Muscle of leg (tissue), 11 donors: ENCODE measurements around the gene ZFP36L2. TPM values are rescaled to one million over a fixed set of nuclear protein-coding genes. Genes with fewer than 3 reads are reported as not detected.

Experiments
- DNase-seq: peaks from one replicate; pipeline ENCODE4 v3.0.0; 2013
- H3K27ac ChIP-seq: one replicate; pipeline ENCODE4 v1.5.1; 2013; ENCODE audit warnings: mild to moderate bottlenecking, low read length, control low read depth
- H3K27me3 ChIP-seq: one replicate; pipeline ENCODE4 v1.6.1; 2013; ENCODE audit warnings: low read length; ENCODE audit not compliant: control insufficient read depth, insufficient read depth
- H3K36me3 ChIP-seq: one replicate; pipeline ENCODE4 v1.6.1; 2013; ENCODE audit warnings: low read length; ENCODE audit not compliant: control insufficient read depth, insufficient read depth
- H3K4me1 ChIP-seq: one replicate; pipeline ENCODE4 v1.6.1; 2013; ENCODE audit warnings: low read length; ENCODE audit not compliant: control insufficient read depth, insufficient read depth
- H3K4me3 ChIP-seq: one replicate; pipeline ENCODE4 v1.5.1; 2013; ENCODE audit warnings: low read length, control low read depth
- H3K9me3 ChIP-seq: replicated peaks from 2 replicates; pipeline ENCODE4 v1.6.1; 2013; ENCODE audit warnings: low read depth, low read length; ENCODE audit not compliant: control insufficient read depth
- WGBS: methylation state at CpG from one replicate; pipeline ENCODE4 v1.1.5; 2013; ENCODE audit warnings: missing lambda C conversion rate; ENCODE audit not compliant: insufficient coverage; 5-methylcytosine and 5-hydroxymethylcytosine counted together
- polyA plus RNA-seq, 8 donors: library from polyadenylated mRNA; unstranded; fragments of 120-200 nt; gene quantifications; one replicate each; pipeline versions ENCODE4 v1.2.1 to v1.2.3, GENCODE V29; 2013; ENCODE audit warnings: inconsistent platforms in 1 of 8, low replicate concordance in 1 of 8; ENCODE audit not compliant: insufficient read length in 8 of 8, insufficient read depth in 1 of 8
- total RNA-seq: library from RNA; stranded (reverse); fragments of 120-200 nt; gene quantifications from one replicate; pipeline ENCODE4 v1.2.4, GENCODE V29; 2013

The ZFP36L2 gene
- total and polyA plus RNA-seq, 9 donors = 12.0 to 82.2 (median 66.7) TPM

DNA sequence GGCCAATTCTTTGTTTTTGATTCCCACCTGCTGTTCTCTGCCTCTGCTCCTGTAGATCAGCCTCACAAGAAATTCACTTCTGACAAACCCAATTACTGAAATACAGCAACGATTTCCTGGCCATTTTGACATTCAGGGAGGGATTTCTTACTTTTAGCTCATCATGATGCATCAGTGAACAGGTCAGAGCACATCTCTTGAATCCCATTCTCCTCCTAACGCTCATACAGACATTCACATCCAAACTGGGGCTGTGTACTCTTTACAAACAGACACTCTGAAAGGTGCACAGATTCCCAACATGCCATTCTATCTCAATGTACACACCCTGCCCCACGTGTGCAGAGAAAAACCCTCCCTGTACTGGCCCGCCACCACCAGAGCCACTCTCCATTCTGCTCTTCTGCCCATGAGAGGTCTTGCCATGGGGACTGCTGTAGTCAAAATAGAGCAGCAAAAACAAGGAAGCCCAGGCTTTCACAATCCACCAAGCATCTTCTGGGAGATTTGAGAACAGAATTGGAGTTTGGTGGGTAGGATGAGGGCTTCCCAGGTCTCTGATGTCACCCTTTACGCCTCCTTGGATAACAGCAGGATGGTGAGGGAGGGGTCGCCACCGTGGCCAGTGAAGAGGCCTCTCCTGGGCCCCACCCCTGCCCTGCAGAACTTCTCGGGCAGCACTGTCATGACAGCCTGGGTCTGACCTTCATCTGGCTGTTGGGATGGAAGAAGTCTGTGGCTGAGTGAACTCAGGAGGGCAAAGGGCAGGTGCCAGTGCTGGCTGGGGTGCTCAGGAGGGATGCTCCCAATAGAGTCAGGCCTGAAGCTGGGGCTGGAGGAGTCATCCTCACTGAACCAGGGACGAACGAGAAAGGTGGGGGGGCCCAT lies 41.9 kb upstream of the ZFP36L2 start:
- no peak for DNase-seq
- Histone ChIP-seq H3K4me1 (peaks cover 60% of the 10 kb centered on the region), H3K4me3 (no peak overlapping the region), H3K36me3 (peaks cover 6% of the 10 kb centered on the region), H3K27me3 (no peaks in the 10 kb centered on the region), H3K27ac (peak overlapping the region; percentile 95), H3K9me3 (no peaks in the 10 kb centered on the region)
- 80% methylated on average over 9 of the region's 10 CpGs for WGBS

DNA sequence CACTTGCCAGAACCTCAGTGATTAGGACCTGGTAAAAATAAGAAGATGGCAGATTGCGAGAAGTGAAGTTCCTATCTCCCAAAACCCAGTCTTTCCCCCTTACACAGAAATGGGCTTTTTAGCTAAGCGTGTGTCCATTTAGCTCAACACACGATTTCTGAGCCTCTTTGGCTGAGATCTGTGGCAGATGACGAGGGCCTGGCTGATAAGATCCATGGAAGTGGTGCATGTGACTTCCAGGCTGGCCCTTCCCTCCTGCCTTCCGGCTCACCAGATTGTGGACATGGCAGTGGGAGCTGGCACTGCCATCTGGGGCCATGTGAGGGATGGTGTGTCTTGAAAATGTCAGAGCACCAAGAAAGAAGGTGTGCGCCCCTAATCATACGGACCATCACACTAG lies 41.0 kb upstream of the ZFP36L2 start:
- WGBS = 79% methylated on average over 3 of the region's 7 CpGs
- no peak overlapping the region for H3K27ac ChIP-seq
- DNase-seq = no peak
- H3K4me1 ChIP-seq = peaks cover 60% of the 10 kb centered on the region
- H3K36me3 ChIP-seq = peaks cover 9% of the 10 kb centered on the region
- H3K9me3 ChIP-seq = no peaks in the 10 kb centered on the region
- H3K4me3 ChIP-seq = no peak overlapping the region
- no peaks in the 10 kb centered on the region for H3K27me3 ChIP-seq

DNA sequence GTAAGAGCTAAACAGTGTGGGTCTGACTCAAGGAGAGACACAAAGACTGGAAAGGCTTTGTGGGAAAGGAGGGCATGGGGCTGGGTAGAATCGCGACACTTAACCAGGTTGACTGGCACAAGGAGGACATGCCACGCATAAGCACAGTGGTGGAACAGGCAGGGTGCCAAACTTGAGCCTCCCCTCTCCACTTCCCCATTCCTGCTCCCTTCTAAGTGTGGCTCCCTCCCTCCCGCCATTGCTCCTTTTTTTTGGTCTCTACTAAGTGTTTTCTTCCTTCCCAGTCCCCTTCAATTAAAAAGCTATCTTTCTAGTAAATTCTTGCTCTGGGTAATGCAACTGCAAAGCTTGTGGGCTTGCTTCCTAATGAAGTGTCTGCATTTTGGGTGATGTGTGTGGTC lies 40.3 kb upstream of the ZFP36L2 start:
- Histone ChIP-seq H3K27me3 (no peaks in the 10 kb centered on the region), H3K9me3 (no peaks in the 10 kb centered on the region), H3K36me3 (peaks cover 9% of the 10 kb centered on the region), H3K4me3 (no peak overlapping the region), H3K4me1 (peaks cover 60% of the 10 kb centered on the region), H3K27ac (no peak overlapping the region)
- no peak for DNase-seq
- WGBS = 80% methylated on average over 1 of the region's 4 CpGs

DNA sequence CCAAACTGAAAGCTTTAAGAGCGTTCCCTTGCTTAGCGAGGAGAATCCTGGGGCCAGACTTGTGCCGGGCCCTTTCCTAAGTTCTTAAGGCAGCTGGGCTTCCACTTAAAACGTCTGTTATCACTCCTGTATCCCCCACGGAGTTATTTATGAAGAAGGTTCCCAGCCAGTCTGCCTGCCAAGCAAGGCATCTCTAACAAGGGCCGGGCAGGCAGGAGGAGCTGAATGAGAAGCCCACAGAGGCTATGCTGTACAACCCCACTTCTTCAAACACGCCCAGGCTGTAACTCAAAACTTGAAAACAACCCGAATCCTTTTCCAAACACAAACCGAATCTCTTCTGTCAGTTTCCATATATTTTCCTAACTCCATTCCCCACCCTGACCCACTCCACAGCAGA lies 39.0 kb upstream of the ZFP36L2 start:
- Histone ChIP-seq H3K36me3 (peaks cover 6% of the 10 kb centered on the region), H3K27ac (peak overlapping the region; percentile 82), H3K9me3 (no peaks in the 10 kb centered on the region), H3K27me3 (no peaks in the 10 kb centered on the region), H3K4me1 (peaks cover 59% of the 10 kb centered on the region), H3K4me3 (no peak overlapping the region)
- 8% methylated on average over 2 of the region's 9 CpGs for WGBS
- DNase-seq = peak; percentile 65

DNA sequence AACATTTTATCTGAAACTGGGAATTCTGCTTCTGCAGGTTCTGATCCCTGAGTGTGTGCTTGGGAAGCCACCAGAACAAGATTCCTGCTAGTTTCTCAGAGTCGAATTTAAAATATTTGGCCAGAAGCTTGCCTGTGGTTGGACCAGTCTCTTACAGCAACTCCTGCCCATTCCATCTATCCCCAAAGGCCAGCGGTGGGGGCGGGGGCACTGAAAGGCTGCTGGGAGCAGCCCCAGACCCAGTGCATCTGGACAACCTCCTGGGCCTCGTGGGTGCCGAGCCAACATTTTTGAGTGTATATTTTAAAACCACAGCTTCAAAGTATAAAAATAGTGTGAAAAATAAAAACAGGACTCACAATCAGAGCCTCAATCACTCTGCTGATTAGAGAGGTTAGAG lies 38.6 kb upstream of the ZFP36L2 start:
- WGBS = no CpG with 5 or more reads among the region's 5 CpGs
- peaks cover 6% of the 10 kb centered on the region for H3K36me3 ChIP-seq

DNA sequence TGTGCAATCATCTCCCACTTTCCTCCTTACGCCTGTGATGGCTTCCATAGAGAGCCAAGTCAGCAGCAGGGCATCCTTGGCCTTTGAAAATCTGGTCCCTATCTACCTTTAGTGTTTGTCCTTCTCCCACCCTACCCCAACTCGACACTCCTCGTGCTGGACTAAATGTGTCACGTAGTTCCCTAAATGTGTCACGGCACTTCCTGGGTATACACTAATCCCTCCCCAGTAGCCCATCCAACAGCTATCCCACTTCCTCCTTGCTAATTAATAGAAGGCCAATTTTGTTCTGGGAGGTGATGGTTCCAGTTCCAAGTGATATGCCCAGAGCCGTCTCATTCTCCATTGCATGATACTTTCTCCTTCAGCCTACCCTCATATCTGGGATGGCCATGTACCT lies 36.5 kb upstream of the ZFP36L2 start:
- 93% methylated on average over 3 of the region's 6 CpGs for WGBS
- H3K27me3 ChIP-seq = no peaks in the 10 kb centered on the region

More for the DNA sequence above, 38.6 kb upstream of the ZFP36L2 start:
- peak; percentile 43 for DNase-seq
- Histone ChIP-seq H3K27me3 (no peaks in the 10 kb centered on the region), H3K27ac (peak overlapping the region; percentile 82), H3K4me3 (no peak overlapping the region), H3K4me1 (peaks cover 55% of the 10 kb centered on the region), H3K9me3 (no peaks in the 10 kb centered on the region)

DNA sequence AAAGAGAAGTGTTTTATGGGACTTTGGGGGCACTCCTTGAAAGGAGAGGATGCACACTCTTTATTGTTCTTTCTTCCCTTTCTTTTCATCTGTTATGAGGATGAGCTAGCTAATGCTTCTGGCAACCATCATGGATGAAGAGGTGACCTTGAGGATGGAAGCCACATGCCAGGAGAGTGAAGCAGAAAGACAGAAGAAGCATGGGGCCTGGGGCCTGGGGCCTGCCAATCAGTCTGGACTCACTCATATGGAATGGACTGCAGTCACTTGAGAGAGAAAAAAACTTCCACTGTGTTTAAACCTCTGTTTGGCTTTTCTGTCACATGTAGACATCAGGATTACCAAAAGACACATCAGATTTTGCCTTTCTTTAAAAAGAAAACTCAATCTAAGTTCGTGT lies 35.8 kb upstream of the ZFP36L2 start:
- no CpG with 5 or more reads among the region's 1 CpG for WGBS
- Histone ChIP-seq H3K4me1 (peaks cover 31% of the 10 kb centered on the region), H3K27ac (no peak overlapping the region), H3K9me3 (no peaks in the 10 kb centered on the region), H3K27me3 (no peaks in the 10 kb centered on the region), H3K4me3 (no peak overlapping the region), H3K36me3 (peaks cover 6% of the 10 kb centered on the region)
- DNase-seq = no peak

More for the DNA sequence above, 36.5 kb upstream of the ZFP36L2 start:
- Histone ChIP-seq H3K36me3 (peaks cover 3% of the 10 kb centered on the region), H3K4me1 (peaks cover 37% of the 10 kb centered on the region), H3K4me3 (no peak overlapping the region), H3K27ac (no peak overlapping the region), H3K9me3 (no peaks in the 10 kb centered on the region)
- no peak for DNase-seq

DNA sequence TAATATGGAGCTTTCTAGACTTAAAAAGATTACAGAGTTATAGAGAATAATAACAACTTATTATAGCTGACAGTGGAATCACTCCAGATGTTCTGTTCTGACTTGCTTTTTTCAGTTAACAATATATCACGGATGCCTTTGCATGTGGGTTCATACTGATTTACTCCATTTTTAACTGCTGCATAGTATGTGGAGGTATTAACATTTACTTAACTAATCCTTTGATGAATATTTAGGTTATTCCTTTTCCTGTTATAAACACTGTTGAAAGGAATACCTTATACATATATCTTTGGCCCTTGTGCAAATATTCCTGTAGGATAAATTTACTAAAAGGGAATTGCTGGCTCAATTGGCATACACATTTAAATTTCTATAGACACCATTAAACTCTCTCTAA lies 33.1 kb upstream of the ZFP36L2 start:
- H3K4me1 ChIP-seq = peaks cover 15% of the 10 kb centered on the region
- peaks cover 9% of the 10 kb centered on the region for H3K36me3 ChIP-seq
- H3K4me3 ChIP-seq = no peak overlapping the region
- no peaks in the 10 kb centered on the region for H3K9me3 ChIP-seq
- no peak for DNase-seq
- no CpG with 5 or more reads among the region's 1 CpG for WGBS
- H3K27me3 ChIP-seq = no peaks in the 10 kb centered on the region
- no peak overlapping the region for H3K27ac ChIP-seq

DNA sequence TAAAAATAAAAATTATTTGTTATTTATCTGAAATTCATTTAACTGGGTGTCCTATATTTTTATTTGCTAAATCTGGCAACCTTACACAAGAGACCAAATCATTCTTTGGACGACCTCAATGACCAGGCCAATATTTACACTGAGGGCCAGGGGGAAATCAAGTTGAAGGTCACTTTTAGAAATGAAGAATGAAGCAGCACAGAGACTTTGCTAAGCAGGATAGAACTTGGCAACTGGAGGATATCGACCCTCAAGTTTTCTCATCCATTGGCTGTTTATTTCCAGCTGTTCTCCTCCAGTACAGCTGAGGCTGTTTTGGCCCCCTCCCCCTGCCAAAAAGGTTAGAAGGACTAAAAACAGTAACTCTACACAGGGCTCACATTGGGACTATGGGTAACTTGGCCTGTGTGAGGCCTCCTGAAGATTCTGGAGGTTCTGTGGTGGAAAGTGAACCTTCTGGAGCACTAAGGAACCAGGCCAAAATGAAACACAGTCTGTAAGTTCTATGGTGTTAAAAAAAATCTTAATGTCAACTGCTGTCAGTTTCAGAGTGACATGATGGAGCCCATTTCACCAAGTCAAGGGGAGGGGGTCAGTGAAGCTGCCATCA lies 32.2 kb upstream of the ZFP36L2 start:
- H3K4me3 ChIP-seq = no peak overlapping the region
- H3K27me3 ChIP-seq = no peaks in the 10 kb centered on the region
- H3K36me3 ChIP-seq = peaks cover 9% of the 10 kb centered on the region
- DNase-seq = no peak
- H3K27ac ChIP-seq = no peak overlapping the region
- peaks cover 13% of the 10 kb centered on the region for H3K4me1 ChIP-seq
- WGBS = 29% methylated on average over 1 of the region's 2 CpGs
- no peaks in the 10 kb centered on the region for H3K9me3 ChIP-seq

DNA sequence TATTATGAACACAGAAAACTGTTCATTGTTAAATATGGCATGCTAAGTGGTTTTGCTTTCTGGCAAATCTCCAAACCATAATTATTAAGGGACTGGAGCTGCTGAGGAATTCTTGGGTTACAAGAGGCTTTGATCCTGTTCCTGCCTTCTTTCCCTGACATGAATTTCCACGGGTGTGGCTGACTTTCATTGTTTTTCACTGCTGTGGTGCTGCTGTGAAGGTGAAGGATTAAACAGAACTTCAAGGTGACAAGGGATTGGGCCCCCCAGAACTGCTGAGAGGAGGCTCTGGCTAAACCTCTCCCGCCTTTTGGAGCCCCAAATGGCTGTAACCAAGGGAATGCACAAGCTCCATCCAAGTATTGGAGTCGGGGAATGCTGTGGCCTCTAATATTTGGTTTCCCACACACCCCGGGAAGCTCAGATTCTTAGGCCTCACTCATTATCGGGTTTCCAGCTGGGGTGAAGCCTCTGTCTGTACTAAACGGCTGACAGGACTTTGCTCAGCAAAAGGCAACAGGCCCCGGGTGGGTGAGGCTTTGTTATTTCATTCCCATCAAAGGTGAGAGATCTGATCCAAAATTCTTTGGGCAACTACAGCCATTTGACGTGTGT lies 29.0 kb upstream of the ZFP36L2 start:
- Histone ChIP-seq H3K4me3 (no peak overlapping the region), H3K4me1 (peaks cover 25% of the 10 kb centered on the region), H3K27ac (no peak overlapping the region), H3K9me3 (no peaks in the 10 kb centered on the region), H3K36me3 (peaks cover 6% of the 10 kb centered on the region), H3K27me3 (no peaks in the 10 kb centered on the region)
- 39% methylated on average over 8 of the region's 8 CpGs for WGBS
- DNase-seq = no peak
